SH-SY5Y (cell line): ENCODE data around the gene PGGHG.

ENCODE experiments used
- GATA2 ChIP-seq: IDR thresholded peaks from 2 replicates; pipeline ENCODE4 v1.6.1; 2011; ENCODE audit warnings: mild to moderate bottlenecking, low read depth, low read length
- GATA3 ChIP-seq: IDR thresholded peaks from 2 replicates; pipeline ENCODE4 v1.6.1; 2011; ENCODE audit warnings: low read depth, mild to moderate bottlenecking, low read length, moderate library complexity

- TF ChIP-seq GATA3: no peak
- TF ChIP-seq GATA2: no peak
Observed at GRCh38 chr11:251550-251949, 37.4 kb upstream of the PGGHG start.
